Activated CD4-positive, alpha-beta T cell treated with anti-CD3 and anti-CD28 coated beads for 4 hours (primary cell): ENCODE data around the gene CMTM3.
"Not testable (repeated sequence)": the region's sequence is repeated elsewhere in the genome, so short reads cannot be mapped to it uniquely, and the experiment has no call there.

Experiments used
- DNase-seq, 2 donors: peaks; one replicate each; pipeline ENCODE4 v3.0.0-alpha.2; 2020

CMTM3 gene

GRCh38 chr16:66610111-66610820 is 5.8 kb downstream of the CMTM3 start:
- DNase-seq = no peak

DNA sequence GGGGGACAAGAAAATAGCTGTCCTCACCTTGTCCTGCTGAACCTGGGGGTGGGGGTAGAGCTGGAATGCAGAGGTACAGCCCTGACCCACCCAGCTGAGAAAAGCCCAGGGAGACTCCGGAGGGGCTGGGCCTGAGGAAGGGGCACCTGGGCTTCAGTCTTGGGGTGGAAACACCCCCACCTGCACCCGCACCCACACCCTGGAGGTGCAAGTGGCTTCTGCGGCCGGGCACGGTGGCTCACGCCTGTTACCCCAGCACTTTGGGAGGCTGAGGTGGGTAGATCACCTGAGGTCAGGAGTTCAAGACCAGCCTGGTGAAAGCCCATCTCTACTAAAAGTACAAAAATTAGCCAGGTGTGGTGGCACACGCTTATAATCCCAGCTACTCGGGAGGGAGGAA is 7.4 kb downstream of the CMTM3 start:
- DNase-seq = not testable (repeated sequence)

- no peak for DNase-seq
Observed at GRCh38 chr16:66612422-66612821, 7.9 kb downstream of the CMTM3 start.

GRCh38 chr16:66614161-66614802 is 9.8 kb downstream of the CMTM3 start:
- DNase-seq = no peak

GRCh38 chr16:66616169-66616568 is 11.7 kb downstream of the CMTM3 start:
- DNase-seq = no peak

- DNase-seq = no peak
Observed at GRCh38 chr16:66616592-66616991, 12.1 kb downstream of the CMTM3 start.

GRCh38 chr16:66617010-66617434 is 12.5 kb downstream of the CMTM3 start:
- DNase-seq = no peak

DNA sequence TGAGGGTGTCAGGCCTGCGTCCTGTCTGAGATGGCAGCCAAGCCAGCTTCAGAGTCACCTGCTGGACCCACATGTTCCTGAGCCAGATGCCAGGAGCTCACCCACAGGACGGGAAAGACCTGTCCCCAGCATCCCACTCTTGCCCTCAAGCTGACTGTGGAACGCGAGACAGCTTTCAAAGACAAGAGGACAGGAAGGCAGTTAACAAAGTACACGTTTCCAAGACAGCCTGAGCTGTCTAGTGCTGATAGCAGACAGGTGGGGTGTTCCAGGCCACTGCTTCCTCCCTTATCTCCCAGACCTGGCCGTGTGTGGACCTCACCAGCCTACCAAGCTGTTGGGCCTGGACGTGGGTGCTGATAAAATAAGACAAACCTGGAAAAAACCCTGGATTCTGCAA is 13.2 kb downstream of the CMTM3 start:
- DNase-seq = no peak

DNA sequence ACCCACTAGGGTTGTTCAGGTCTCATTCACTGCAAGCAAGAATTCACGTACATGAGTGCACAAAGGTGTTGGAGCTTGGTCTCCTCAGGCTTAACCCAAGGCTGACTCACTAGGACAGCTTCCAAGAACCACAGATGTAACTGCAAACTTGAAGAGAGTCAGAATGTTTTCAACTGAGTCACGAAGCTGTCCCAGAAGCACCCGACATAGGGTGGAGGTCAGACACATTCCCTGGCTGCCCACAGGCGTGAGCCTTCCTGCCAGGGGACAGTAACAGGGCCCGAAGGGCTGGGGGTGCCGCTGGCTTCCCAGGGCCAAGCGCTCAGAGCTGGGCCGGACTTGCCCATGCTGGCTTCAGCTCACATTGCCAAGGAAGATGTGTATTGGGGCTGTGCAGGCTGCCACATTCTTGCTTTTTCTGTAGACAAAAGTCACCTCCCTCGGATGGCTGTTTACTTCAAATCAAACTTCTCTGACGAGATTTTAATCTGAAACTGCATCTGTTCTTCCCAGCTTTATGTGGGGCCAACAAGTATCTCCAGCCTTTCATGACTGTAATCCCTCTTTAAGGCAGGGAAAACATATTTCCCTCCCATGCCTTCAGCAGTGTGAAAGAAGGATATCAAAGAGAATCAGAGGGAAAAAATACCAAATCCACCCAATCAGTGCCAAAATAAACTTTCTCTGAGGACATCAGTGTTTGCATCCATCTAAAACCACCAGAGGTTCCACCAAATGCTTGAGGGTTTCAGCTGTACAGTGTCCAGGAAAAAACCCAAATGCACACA is 14.3 kb downstream of the CMTM3 start:
- DNase-seq = no peak

DNA sequence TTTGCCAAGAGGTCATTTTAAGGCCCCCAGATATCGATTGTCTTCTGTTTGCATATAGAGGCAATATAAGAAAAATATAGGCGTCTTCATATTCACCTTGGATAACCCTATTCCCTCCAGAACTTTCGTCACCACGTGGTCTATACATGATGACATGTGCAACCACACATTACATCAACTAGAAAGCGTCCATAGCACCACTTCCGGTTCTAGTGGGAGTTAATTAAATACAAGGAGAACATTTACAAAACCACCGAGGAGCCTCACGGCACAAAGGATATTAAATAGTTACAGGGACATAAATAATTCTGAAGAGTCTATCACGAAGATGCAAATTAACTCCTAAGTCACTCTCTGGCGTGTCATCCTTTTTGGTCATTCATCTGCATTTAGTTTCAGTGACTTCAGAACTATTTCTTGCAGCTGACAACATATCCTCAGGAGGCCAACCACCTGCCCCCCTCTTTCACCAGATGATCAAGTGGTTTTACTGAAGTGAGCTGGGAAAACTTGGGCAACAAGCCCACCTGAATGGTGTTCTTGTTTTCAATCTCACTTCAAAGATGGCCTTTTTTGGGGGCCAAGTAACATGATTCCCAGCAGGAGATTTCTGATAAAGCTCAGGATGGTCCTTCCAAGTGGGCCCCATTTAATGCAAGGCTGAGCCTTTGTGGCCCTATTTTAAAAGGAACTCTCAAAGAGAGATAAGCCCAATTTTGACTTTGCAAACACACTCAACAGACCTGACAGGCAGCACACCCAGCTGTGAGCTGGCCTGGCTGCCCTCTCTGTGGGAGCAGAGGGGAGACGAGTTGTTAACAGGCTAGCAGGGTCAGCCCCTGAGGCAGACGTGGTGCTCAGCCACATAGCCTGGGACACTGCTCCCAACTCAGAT is 15.3 kb downstream of the CMTM3 start:
- no peak for DNase-seq

GRCh38 chr16:66620429-66620795 is 15.9 kb downstream of the CMTM3 start:
- no peak for DNase-seq

DNA sequence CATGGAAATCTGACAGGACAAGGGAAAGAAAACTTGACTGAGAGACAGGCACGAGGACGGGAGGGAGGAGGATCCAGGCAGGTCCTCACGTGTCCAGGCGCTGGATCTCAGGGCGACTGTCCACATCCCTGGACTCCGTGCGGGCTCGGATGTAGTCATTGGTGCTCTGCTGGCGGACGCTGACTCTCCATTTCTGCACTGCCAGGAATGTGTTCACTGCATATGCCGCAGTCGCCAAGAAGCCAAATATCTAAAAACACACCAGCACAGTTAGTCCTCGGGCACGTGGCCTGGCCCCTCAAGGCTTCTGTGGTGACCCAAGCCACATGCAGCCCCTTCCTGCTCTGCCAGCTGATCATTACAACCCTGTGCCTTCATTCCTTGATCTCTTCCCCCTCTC is 17.5 kb downstream of the CMTM3 start:
- no peak for DNase-seq

GRCh38 chr16:66622863-66623262 is 18.4 kb downstream of the CMTM3 start:
- no peak for DNase-seq

GRCh38 chr16:66623755-66624154 is 19.3 kb downstream of the CMTM3 start:
- no peak for DNase-seq

DNA sequence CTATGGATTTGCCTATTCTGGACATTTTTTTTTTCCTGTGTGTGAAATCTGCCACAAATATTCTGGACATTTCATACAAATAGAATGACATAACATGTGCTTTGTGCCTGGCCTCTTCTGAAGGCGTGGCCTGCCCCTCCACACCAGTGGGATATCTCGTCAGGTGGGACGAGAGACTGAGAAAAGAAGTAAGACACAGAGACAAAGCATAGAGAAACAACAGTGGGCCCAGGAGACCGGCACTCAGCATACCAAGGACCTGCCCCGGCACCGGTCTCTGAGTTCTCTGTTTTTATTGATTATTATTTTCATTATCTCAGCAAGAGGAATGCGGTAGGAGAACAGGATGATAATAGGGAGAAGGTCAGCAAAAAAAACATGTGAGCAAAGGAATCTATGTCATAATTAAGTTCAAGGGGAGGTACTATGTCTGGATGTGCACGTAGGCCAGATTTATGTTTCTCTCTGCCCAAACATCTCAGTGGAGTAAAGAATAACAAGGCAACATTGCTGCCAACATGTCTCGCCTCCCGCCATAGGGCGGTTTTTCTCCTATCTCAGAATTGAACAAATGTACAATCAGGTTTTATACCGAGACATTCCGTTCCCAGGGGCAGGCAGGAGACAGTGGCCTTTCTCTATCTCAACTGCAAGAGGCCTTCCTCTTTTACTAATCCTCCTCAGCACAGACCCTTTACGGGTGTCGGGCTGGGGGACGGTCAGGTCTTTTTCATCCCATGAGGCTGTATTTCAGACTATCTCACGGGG is 23.3 kb downstream of the CMTM3 start:
- not testable (repeated sequence) for DNase-seq

DNA sequence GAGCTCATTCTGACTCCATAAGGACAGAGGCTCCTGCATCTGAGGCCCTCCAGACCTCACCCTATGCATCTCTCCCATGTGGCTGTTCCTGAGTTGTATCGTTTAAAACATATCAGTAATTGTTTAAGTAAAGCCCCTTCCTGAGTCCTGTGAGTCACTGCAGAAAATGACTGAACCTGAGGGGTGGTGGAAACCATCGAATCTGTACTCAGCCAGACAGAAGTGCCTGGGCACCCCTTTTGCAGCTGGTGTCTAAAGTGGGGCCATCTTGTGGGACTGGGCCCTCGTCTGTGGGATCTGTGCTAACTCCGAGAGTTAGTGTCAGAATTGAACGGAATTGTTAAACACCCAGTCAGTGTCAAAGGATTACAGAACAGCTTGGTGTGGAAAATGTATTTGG is 25.4 kb downstream of the CMTM3 start:
- no peak for DNase-seq

DNA sequence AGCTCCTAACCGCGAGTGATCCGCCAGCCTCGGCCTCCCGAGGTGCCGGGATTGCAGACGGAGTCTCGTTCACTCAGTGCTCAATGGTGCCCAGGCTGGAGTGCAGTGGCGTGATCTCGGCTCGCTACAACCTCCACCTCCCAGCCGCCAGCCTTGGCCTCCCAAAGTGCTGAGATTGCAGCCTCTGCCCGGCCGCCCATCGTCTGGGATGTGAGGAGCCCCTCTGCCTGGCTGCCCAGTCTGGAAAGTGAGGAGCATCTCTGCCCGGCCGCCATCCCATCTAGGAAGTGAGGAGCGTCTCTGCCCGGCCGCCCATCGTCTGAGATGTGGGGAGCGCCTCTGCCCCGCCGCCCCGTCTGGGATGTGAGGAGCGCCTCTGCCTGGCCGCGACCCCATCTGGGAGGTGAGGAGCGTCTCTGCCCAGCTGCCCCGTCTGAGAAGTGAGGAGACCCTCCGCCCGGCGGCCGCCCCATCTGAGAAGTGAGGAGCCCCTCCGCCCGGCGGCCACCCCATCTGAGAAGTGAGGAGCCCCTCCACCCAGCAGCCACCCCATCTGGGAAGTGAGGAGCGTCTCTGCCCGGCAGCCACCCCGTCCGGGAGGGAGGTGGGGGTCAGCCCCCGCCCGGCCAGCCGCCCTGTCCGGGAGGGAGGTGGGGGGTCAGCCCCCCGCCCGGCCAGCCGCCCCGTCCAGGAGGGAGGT is 26.2 kb downstream of the CMTM3 start:
- DNase-seq = not testable (repeated sequence)

DNA sequence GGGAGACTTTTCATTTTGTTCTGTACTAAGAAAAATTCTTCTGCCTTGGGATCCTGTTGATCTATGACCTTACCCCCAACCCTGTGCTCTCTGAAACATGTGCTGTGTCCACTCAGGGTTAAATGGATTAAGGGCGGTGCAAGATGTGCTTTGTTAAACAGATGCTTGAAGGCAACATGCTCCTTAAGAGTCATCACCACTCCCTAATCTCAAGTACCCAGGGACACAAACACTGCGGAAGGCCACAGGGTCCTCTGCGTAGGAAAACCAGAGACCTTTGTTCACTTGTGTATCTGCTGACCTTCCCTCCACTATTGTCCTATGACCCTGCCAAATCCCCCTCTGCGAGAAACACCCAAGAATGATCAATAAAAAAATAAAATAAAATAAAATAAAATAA is 27.1 kb downstream of the CMTM3 start:
- DNase-seq = not testable (repeated sequence)

DNA sequence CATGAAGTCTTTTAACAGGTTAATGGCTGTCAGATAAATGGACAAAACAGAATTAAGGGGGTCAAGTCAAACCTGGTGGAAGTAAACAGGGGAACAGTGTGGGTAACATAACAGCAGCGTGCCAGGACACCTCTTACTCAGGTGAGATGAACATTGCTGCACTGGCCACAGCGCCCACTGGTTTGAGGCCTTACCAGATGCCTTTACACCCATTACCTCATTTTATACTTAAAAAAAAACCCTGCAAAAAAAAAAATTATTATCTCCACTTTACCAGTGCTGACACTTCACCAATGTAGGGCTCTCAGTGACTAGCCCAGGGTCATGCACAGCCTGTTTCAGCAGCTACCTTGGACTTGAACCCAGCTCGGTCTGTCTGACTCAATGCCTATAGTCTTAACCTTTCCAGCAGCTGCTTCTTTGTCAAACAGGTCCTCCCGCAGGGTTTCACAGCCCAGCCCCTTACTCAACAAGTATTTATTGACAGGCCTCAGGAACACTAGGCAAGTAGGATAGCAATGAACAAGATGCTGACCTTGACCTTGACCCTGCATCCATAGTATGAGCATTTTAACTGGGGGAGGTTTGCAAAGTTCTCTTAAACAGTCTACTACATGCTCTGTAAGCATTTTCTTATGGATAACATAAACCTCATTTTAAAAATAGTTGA is 30.2 kb downstream of the CMTM3 start:
- no peak for DNase-seq

GRCh38 chr16:66635406-66635805 is 30.9 kb downstream of the CMTM3 start:
- no peak for DNase-seq

DNA sequence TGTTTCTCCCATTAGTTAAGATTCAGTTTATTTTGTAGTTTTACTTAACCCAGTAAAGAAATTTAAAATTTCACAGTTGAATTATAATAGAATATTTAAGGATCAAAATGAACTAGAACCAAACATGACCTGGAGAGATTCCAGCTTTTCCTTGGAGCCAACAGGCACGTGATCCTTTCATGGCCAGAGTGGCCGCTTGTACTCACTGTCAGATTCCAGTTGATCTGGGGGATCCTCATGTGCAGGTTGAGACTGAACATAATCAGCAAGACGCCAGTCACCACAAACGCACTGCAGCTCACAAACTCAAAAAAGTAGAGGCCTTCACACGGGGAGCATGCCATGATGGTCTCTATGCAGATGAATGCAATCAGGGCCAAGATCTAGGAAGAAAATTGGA is 31.7 kb downstream of the CMTM3 start:
- no peak for DNase-seq
